H1 (cell line): ENCODE data around the gene RARB. TPM values are rescaled to one million over a fixed set of nuclear protein-coding genes. Genes with fewer than 3 reads are reported as not detected.

ENCODE experiments used
- CEBPB ChIP-seq: IDR thresholded peaks from 2 replicates; pipeline ENCODE4 v1.6.1; 2012; ENCODE audit warnings: low read depth, low read length
- HDAC6 ChIP-seq: IDR thresholded peaks from one replicate; pipeline ENCODE4 v1.7.1; 2012; ENCODE audit warnings: low read depth, mild to moderate bottlenecking, inconsistent platforms, low read length, moderate library complexity
- JUN ChIP-seq: IDR thresholded peaks from 2 replicates; pipeline ENCODE4 v1.6.1; 2011; ENCODE audit warnings: low read depth, mild to moderate bottlenecking, improper control_type of control experiment, low read length
- TAF1 ChIP-seq: IDR thresholded peaks from 2 replicates; pipeline ENCODE4 v1.6.1; 2011; ENCODE audit warnings: mild to moderate bottlenecking, low read depth, low read length
- polyA plus RNA-seq, 7 experiments: library from polyadenylated mRNA; depleted of rRNA in 3 of 7; stranded (reverse) in 5 of 7; unstranded in 2 of 7; fragments of >200 nt in 5 of 7; fragments of 200-250 nt in 2 of 7; gene quantifications; 1 replicate in 5 of 7; 2 replicates in 1 of 7; 4 replicates in 1 of 7; pipeline versions ENCODE4 v1.2.1 to v1.2.3, GENCODE V29; 2011 to 2013; ENCODE audit warnings: missing spikeins in 2 of 7, mixed read lengths in 2 of 7
- total RNA-seq: library from RNA; stranded (reverse); fragmentation: NEBNext Ultra II Directional; extraction: Animal tissue kit (Norgen Biotek cat#: 25700); gene quantifications from 2 replicates; pipeline ENCODE4 v1.2.1, GENCODE V29; 2021

Gene RARB
- total and polyA plus RNA-seq, 2 of the 8 experiments (the other 6 are each of a cell fraction or from before 2014, with no cell fraction given), result 0.15 to 0.22 TPM

DNA sequence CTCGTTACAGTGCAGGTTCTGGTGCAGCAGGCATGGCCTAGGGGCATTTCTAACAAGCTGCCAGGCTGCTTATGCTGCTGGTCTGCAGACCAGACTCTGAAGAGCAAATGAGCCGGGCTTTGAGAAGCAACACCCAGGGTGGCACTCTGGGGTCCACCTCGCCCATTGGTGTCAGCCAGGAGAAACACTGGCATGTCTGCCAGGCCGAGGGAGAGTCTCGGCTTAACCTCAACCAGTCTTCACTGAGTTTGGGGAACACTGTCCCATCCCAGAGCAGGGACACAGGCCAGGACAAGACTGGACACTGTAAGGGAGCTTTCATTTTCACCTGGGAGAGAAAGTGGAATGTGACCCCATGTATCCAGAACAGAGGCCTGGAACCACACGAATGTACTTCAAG is 143.2 kb downstream of the RARB start (continued):
- TF ChIP-seq CEBPB, result no peak
- no peak for TF ChIP-seq HDAC6
- no peak for TF ChIP-seq JUN
- TF ChIP-seq TAF1, result no peak
